Measurements from ENCODE around the gene PRR36.

- TF ChIP-seq RFX5 (IDR thresholded peaks at IDR 0.05), result no peak
- no peak for TF ChIP-seq MAZ (IDR thresholded peaks at IDR 0.05; ENCODE audit: borderline replicate concordance, low read depth, low read length)
- TF ChIP-seq CTCF (IDR thresholded peaks at IDR 0.05), result no peak
- no peak for TF ChIP-seq MYC (IDR thresholded peaks at IDR 0.05; ENCODE audit: borderline replicate concordance, low read length)
- no peak for TF ChIP-seq BHLHE40 (IDR thresholded peaks at IDR 0.05; ENCODE audit: low read depth, low read length)
Measured at GRCh38 chr19:7822910-7823515, 51.2 kb downstream of the PRR36 start.
